Testis (tissue), 3 donors: Measurements from ENCODE around the gene LIN28A. TPM values are rescaled to one million over a fixed set of nuclear protein-coding genes. Genes with fewer than 3 reads are reported as not detected.

ENCODE experiments used
- DNase-seq: peaks from one replicate; pipeline ENCODE4 v3.0.0-alpha.2; 2019
- H3K27ac ChIP-seq, 2 donors: fragments of 200-600 bp; sonication (generic); one replicate each; pipeline ENCODE4 v1.5.1; 2019
- H3K27me3 ChIP-seq: fragments of 200-600 bp; sonication (generic); one replicate; pipeline ENCODE4 v1.5.1; 2019
- H3K36me3 ChIP-seq: fragments of 200-600 bp; sonication (generic); one replicate; pipeline ENCODE4 v1.5.1; 2017; ENCODE audit warnings: low read depth; ENCODE audit errors: missing control alignments
- H3K4me1 ChIP-seq: fragments of 200-600 bp; sonication (generic); one replicate; pipeline ENCODE4 v1.5.1; 2019
- H3K4me3 ChIP-seq, 2 donors: fragments of 200-600 bp; sonication (generic); one replicate each; pipeline ENCODE4 v1.5.1; 2017 to 2019
- H3K9me3 ChIP-seq: fragments of 200-600 bp; sonication (generic); one replicate; pipeline ENCODE4 v1.5.1; 2017
- CTCF ChIP-seq, 3 experiments: fragments of 450-650 bp in 2 of 3; fragments of 200-600 bp in 1 of 3; sonication (generic) in 1 of 3; IDR thresholded peaks; one replicate each; pipeline ENCODE4 v1.5.1; 2016 to 2019; ENCODE audit warnings: antibody characterized with exemption in 3 of 3, mild to moderate bottlenecking in 2 of 3, moderate library complexity in 1 of 3
- POLR2A ChIP-seq: fragments of 450-650 bp; IDR thresholded peaks from one replicate; pipeline ENCODE4 v1.6.1; 2017; ENCODE audit warnings: antibody characterized with exemption, mild to moderate bottlenecking, moderate library complexity
- WGBS, 2 donors: methylation state at CpG; one replicate each; pipeline ENCODE4 v1.1.5; 2018; 5-methylcytosine and 5-hydroxymethylcytosine counted together
- intact Hi-C: fragments of 100-400 bp; cut with DNase I; formaldehyde crosslinking; loops from one replicate; pipeline ENCODE4 v1.15.1; 2023; ENCODE audit warnings: low total_unique reads
- polyA plus RNA-seq: library from polyadenylated mRNA; stranded (reverse); fragments of 350-450 nt; fragmentation: Illumina TruSeq; extraction: RNeasy Lipid Tissue Mini Kit (QIAGEN cat#74804); gene quantifications from one replicate; pipeline ENCODE4 v1.2.3, GENCODE V29; 2014; ENCODE audit warnings: low read depth, low replicate concordance; ENCODE audit not compliant: insufficient read depth
- total RNA-seq, 2 donors: library from RNA; depleted of rRNA; stranded (reverse); fragments of >200 nt; gene quantifications; one replicate each; pipeline ENCODE4 v1.2.3, GENCODE V29; 2016

LIN28A gene
- total and polyA plus RNA-seq, 3 donors from 2014 or later: 1.5 to 3.9 (median 3.6) TPM

DNA sequence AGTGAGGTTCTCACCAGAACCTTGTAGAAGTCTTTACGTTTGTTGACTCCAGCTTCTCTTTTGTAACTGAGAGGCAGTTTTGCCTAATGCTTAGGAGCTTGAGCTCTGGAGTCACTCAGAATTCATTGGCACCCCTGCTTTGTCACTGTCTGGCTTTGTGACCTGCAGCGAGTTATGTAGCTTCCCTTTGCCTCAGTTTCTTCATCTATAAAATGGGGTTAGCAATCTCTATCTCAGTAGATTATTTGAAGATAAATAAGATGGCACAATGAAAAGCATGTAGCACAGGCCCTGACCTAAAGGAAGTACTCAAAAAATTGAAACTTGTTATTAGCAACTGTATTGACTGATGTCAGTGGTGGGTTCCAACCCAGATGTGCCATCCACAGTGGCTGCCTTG lies 29.6 kb downstream of the LIN28A start:
- no peak for DNase-seq
- 91 to 96% methylated on average over 2 of the region's 2 CpGs for whole genome bisulfite sequencing, 2 donors
- Histone ChIP-seq H3K36me3 (no peaks in the 10 kb centered on the region), H3K4me3 (no peak overlapping the region), H3K27ac (no peak overlapping the region), H3K4me1 (no peaks in the 10 kb centered on the region), H3K9me3 (no peaks in the 10 kb centered on the region), H3K27me3 (no peaks in the 10 kb centered on the region)
- intact Hi-C loops: no loop called here
- TF ChIP-seq POLR2A (no peak), CTCF (IDR thresholded peaks at IDR 0.05) (no peak)

DNA sequence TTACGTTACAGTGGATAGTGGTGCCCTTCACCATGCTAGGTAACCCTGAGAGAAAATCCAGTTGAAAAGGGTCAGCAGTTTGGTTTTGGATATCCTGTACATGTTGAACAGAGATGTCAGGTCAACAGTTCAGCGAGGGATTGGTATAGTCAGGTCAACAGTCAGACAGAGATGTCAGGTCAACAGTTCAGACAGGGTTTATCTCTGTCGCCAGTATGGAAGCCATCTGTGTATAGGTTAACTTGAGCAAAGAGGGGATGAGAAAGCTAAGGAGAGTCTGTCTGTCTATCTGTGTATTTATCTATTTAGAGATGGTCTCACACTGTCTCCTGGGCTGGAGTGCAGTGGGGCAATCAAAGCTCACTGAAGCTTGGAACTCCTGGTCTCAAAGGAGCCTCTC lies 39.3 kb downstream of the LIN28A start:
- intact Hi-C loops: no loop called here
- no peaks in the 10 kb centered on the region for H3K36me3 ChIP-seq
- no peaks in the 10 kb centered on the region for H3K27me3 ChIP-seq
- no peak for DNase-seq
- no peak overlapping the region for H3K4me3 ChIP-seq
- no peaks in the 10 kb centered on the region for H3K4me1 ChIP-seq
- H3K9me3 ChIP-seq: no peaks in the 10 kb centered on the region
- H3K27ac ChIP-seq: no peak overlapping the region
- WGBS, 2 donors: 92 to 96% methylated on average over 3 of the region's 3 CpGs
- TF ChIP-seq POLR2A (no peak), CTCF (IDR thresholded peaks at IDR 0.05) (no peak)

- TF ChIP-seq CTCF (IDR thresholded peaks at IDR 0.05) (no peak), POLR2A (no peak)
- no peaks in the 10 kb centered on the region for H3K36me3 ChIP-seq
- 87 to 92% methylated on average over 3 of the region's 3 CpGs for WGBS, 2 donors
These were observed 40.3 kb downstream of the LIN28A start for GRCh38 chr1:26450908-26451307.

DNA sequence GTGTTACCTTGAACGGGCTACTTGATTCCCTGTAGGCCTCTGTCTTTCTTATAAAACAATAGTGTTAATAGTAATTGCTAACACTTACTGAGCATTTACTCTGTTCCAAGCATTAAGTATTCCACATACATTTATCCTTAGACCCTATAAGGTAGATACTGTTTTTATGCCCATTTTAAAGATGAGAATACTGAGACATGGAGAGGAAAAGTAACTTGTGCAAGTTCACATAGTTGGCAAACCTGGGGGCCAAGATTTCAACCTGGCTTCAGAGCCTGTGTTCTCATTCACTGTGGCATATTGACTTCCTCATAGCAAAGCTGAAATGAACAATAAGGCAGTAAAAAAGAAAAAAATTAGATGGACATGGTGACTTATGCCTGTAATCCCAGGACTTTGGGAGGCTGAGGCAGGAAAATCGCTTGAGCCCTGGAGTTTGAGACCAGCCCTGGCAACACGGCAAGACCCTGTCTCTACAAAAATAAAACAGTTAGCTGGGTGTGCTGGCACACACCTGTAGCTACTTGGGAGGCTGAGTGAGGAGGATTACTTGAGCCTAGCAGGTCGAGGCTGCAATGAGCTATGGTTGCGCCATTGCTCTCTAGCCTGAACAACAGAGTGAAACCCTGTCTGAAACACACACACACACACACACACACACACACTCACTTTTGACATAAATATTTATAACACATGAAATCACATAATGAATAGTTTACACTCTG lies 42.0 kb downstream of the LIN28A start:
- H3K4me3 ChIP-seq: no peak overlapping the region
- 92 to 96% methylated on average over 5 of the region's 5 CpGs for WGBS, 2 donors
- H3K36me3 ChIP-seq: no peaks in the 10 kb centered on the region
- no peak for DNase-seq
- no peaks in the 10 kb centered on the region for H3K4me1 ChIP-seq
- intact Hi-C loops: no loop called here
- no peaks in the 10 kb centered on the region for H3K9me3 ChIP-seq
- no peaks in the 10 kb centered on the region for H3K27me3 ChIP-seq
- TF ChIP-seq CTCF (IDR thresholded peaks at IDR 0.05): no peak
- TF ChIP-seq POLR2A: no peak
- H3K27ac ChIP-seq: no peak overlapping the region

More at GRCh38 chr1:26450908-26451307, 40.3 kb downstream of the LIN28A start:
- H3K27ac ChIP-seq: no peak overlapping the region
- intact Hi-C loops: no loop called here
- H3K4me1 ChIP-seq: no peaks in the 10 kb centered on the region
- H3K4me3 ChIP-seq: no peak overlapping the region
- H3K9me3 ChIP-seq: no peaks in the 10 kb centered on the region
- H3K27me3 ChIP-seq: no peaks in the 10 kb centered on the region
- no peak for DNase-seq

DNA sequence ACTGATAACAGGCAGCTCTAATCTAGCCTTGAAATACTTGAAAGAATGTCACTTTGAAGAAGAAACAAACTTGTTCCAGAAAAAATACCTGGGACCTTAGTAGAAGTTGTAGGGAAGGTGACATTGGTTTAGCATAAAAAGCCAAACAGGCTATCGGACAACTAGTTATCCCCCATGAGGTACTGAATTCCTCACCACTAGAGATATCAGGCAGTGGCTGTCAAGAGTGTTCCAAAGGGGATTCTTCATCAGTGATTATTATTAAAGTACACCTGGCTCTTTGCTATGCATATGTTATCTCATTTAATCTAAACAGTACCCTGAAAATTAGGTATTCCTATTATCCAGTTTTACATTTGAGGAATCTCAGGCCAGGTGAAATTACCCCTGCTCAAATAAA lies 48.5 kb downstream of the LIN28A start:
- H3K9me3 ChIP-seq: no peaks in the 10 kb centered on the region
- no peaks in the 10 kb centered on the region for H3K4me1 ChIP-seq
- no peaks in the 10 kb centered on the region for H3K27me3 ChIP-seq
- intact Hi-C loops: no loop called here
- no peak overlapping the region for H3K27ac ChIP-seq
- no peaks in the 10 kb centered on the region for H3K36me3 ChIP-seq
- TF ChIP-seq CTCF (IDR thresholded peaks at IDR 0.05) (no peak), POLR2A (no peak)
- 88 to 91% methylated on average over 1 of the region's 1 CpG for WGBS, 2 donors
- no peak for DNase-seq
- H3K4me3 ChIP-seq: no peak overlapping the region
